Non-pigmented ciliary epithelial cell (primary cell): ENCODE results near the gene DNAH17.

Experiments used
- DNase-seq: peaks from one replicate; pipeline ENCODE4 v3.0.0-alpha.2; 2010; ENCODE audit warnings: low read depth

Gene DNAH17

GRCh38 chr17:78541488-78542206 lies 35.5 kb downstream of the DNAH17 start:
- DNase-seq, result no peak

- no peak for DNase-seq
These were observed 37.4 kb downstream of the DNAH17 start for GRCh38 chr17:78539781-78540180.

- DNase-seq, result no peak
These were observed 39.0 kb downstream of the DNAH17 start for GRCh38 chr17:78538033-78538776.

- DNase-seq, result no peak
These were observed 39.9 kb downstream of the DNAH17 start for GRCh38 chr17:78537217-78537860.

GRCh38 chr17:78535273-78536197 lies 41.7 kb downstream of the DNAH17 start:
- no peak for DNase-seq

- no peak for DNase-seq
These were observed 42.5 kb downstream of the DNAH17 start for GRCh38 chr17:78534492-78535272.

- DNase-seq, result peak; percentile 63
These were observed 44.1 kb downstream of the DNAH17 start for GRCh38 chr17:78532922-78533640.

- no peak for DNase-seq
These were observed 44.9 kb downstream of the DNAH17 start for GRCh38 chr17:78532311-78532710.

GRCh38 chr17:78530675-78531074 lies 46.5 kb downstream of the DNAH17 start:
- DNase-seq, result no peak

GRCh38 chr17:78529871-78530670 lies 47.1 kb downstream of the DNAH17 start:
- DNase-seq, result no peak

GRCh38 chr17:78529251-78529650 lies 47.9 kb downstream of the DNAH17 start:
- no peak for DNase-seq

- no peak for DNase-seq
These were observed 48.7 kb downstream of the DNAH17 start for GRCh38 chr17:78528541-78528940.

GRCh38 chr17:78527345-78527744 lies 49.9 kb downstream of the DNAH17 start:
- DNase-seq, result no peak

GRCh38 chr17:78526231-78527025 lies 50.8 kb downstream of the DNAH17 start:
- DNase-seq, result no peak

- DNase-seq, result no peak
These were observed 51.6 kb downstream of the DNAH17 start for GRCh38 chr17:78525511-78526160.

GRCh38 chr17:78524870-78525510 lies 52.2 kb downstream of the DNAH17 start:
- no peak for DNase-seq

GRCh38 chr17:78523934-78524655 lies 53.1 kb downstream of the DNAH17 start:
- DNase-seq, result no peak
